ENCODE results near the gene BTBD9.
A peak's percentile ranks its signal among the peaks of the same experiment; 100 is the strongest.

The BTBD9 gene

GRCh38 chr6:38371881-38372280 lies 267.8 kb downstream of the BTBD9 start:
- DNase-seq (ENCODE audit: insufficient read length, low spot score) (no peak), FAIRE-seq (no peak)
- no peak for TF ChIP-seq POLR2A (IDR thresholded peaks at IDR 0.05; ENCODE audit: low read depth, low read length)

GRCh38 chr6:38370653-38371601 lies 268.8 kb downstream of the BTBD9 start:
- TF ChIP-seq POLR2A (IDR thresholded peaks at IDR 0.05; ENCODE audit: low read depth, low read length): no peak
- DNase-seq (ENCODE audit: insufficient read length, low spot score) (no peak), FAIRE-seq (no peak)

GRCh38 chr6:38367231-38367630 lies 272.5 kb downstream of the BTBD9 start:
- TF ChIP-seq POLR2A (IDR thresholded peaks at IDR 0.05; ENCODE audit: low read depth, low read length): no peak
- FAIRE-seq (no peak), DNase-seq (ENCODE audit: insufficient read length, low spot score) (no peak)

GRCh38 chr6:38366234-38366633 lies 273.5 kb downstream of the BTBD9 start:
- no peak for DNase-seq (ENCODE audit: insufficient read length, low spot score)
- TF ChIP-seq POLR2A (IDR thresholded peaks at IDR 0.05; ENCODE audit: low read depth, low read length): no peak
- FAIRE-seq: no peak

- DNase-seq (ENCODE audit: insufficient read length, low spot score) (no peak), FAIRE-seq (no peak)
- TF ChIP-seq POLR2A (IDR thresholded peaks at IDR 0.05; ENCODE audit: low read depth, low read length): no peak
Measured at GRCh38 chr6:38364775-38365174, 275.0 kb downstream of the BTBD9 start.

- DNase-seq (ENCODE audit: insufficient read length, low spot score): no peak
- no peak for TF ChIP-seq POLR2A (IDR thresholded peaks at IDR 0.05; ENCODE audit: low read depth, low read length)
- FAIRE-seq: peak; percentile 20
Measured at GRCh38 chr6:38364127-38364526, 275.6 kb downstream of the BTBD9 start.

GRCh38 chr6:38355519-38355918 lies 284.2 kb downstream of the BTBD9 start:
- no peak for TF ChIP-seq POLR2A (IDR thresholded peaks at IDR 0.05; ENCODE audit: low read depth, low read length)
- no peak for DNase-seq (ENCODE audit: insufficient read length, low spot score)
- peak; percentile 20 for FAIRE-seq

- FAIRE-seq (no peak), DNase-seq (ENCODE audit: insufficient read length, low spot score) (no peak)
- TF ChIP-seq POLR2A (IDR thresholded peaks at IDR 0.05; ENCODE audit: low read depth, low read length): no peak
Measured at GRCh38 chr6:38354905-38355304, 284.8 kb downstream of the BTBD9 start.

- DNase-seq (ENCODE audit: insufficient read length, low spot score): no peak
- TF ChIP-seq POLR2A (IDR thresholded peaks at IDR 0.05; ENCODE audit: low read depth, low read length): no peak
- FAIRE-seq: no peak
Measured at GRCh38 chr6:38354037-38354381, 285.7 kb downstream of the BTBD9 start.

GRCh38 chr6:38353310-38354036 lies 286.3 kb downstream of the BTBD9 start:
- no peak for FAIRE-seq

GRCh38 chr6:38352636-38353035 lies 287.1 kb downstream of the BTBD9 start:
- peak; percentile 45 for FAIRE-seq
- DNase-seq (ENCODE audit: insufficient read length, low spot score): no peak
- no peak for TF ChIP-seq POLR2A (IDR thresholded peaks at IDR 0.05; ENCODE audit: low read depth, low read length)

More at GRCh38 chr6:38353310-38354036, 286.3 kb downstream of the BTBD9 start:
- no peak for TF ChIP-seq POLR2A (IDR thresholded peaks at IDR 0.05; ENCODE audit: low read depth, low read length)
- no peak for DNase-seq (ENCODE audit: insufficient read length, low spot score)

GRCh38 chr6:38350942-38351341 lies 288.8 kb downstream of the BTBD9 start:
- DNase-seq (ENCODE audit: insufficient read length, low spot score) (no peak), FAIRE-seq (no peak)
- TF ChIP-seq POLR2A (IDR thresholded peaks at IDR 0.05; ENCODE audit: low read depth, low read length): no peak

- FAIRE-seq (no peak), DNase-seq (ENCODE audit: insufficient read length, low spot score) (no peak)
- no peak for TF ChIP-seq POLR2A (IDR thresholded peaks at IDR 0.05; ENCODE audit: low read depth, low read length)
Measured at GRCh38 chr6:38350220-38350619, 289.5 kb downstream of the BTBD9 start.

- FAIRE-seq: no peak
- no peak for DNase-seq (ENCODE audit: insufficient read length, low spot score)
- no peak for TF ChIP-seq POLR2A (IDR thresholded peaks at IDR 0.05; ENCODE audit: low read depth, low read length)
Measured at GRCh38 chr6:38349795-38350194, 289.9 kb downstream of the BTBD9 start.

- FAIRE-seq (no peak), DNase-seq (ENCODE audit: insufficient read length, low spot score) (no peak)
- TF ChIP-seq POLR2A (IDR thresholded peaks at IDR 0.05; ENCODE audit: low read depth, low read length): no peak
Measured at GRCh38 chr6:38349221-38349620, 290.5 kb downstream of the BTBD9 start.
